Left renal pelvis (tissue), 4 donors: ENCODE measurements around the gene ST3GAL3. TPM values are rescaled to one million over a fixed set of nuclear protein-coding genes. Genes with fewer than 3 reads are reported as not detected.

Experiments
- DNase-seq, 4 donors: peaks; one replicate each; pipeline ENCODE4 v3.0.0-alpha.2; 2013; ENCODE audit warnings: low read depth in 4 of 4, low spot score in 3 of 4
- polyA plus RNA-seq, 4 donors: library from polyadenylated mRNA; unstranded; fragments of 120-200 nt; gene quantifications; one replicate each; pipeline ENCODE4 v1.2.1, GENCODE V29; 2013; ENCODE audit not compliant: insufficient read length in 4 of 4

Gene ST3GAL3
- polyA plus RNA-seq, 4 donors, result 19.8 to 28.7 (median 23.0) TPM

- no peak for DNase-seq
Measured at GRCh38 chr1:43975249-43975961, 268.1 kb downstream of the ST3GAL3 start.

GRCh38 chr1:43976045-43976444, 268.7 kb downstream of the ST3GAL3 start:
- no peak for DNase-seq

- no peak for DNase-seq
Measured at GRCh38 chr1:43976890-43977289, 269.6 kb downstream of the ST3GAL3 start.

- DNase-seq, result no peak
Measured at GRCh38 chr1:43977376-43978263, 270.3 kb downstream of the ST3GAL3 start.

- DNase-seq, result no peak
Measured at GRCh38 chr1:43978264-43978550, 270.9 kb downstream of the ST3GAL3 start.

- no peak for DNase-seq
Measured at GRCh38 chr1:43978551-43979260, 271.4 kb downstream of the ST3GAL3 start, which contains the start of gene B4GALT2. TSS of gene B4GALT2 (plus strand) at chr1:43979210. CDS start at chr1:43981161, 1,951 bp downstream.

GRCh38 chr1:43979261-43979527, 271.9 kb downstream of the ST3GAL3 start:
- no peak for DNase-seq

- DNase-seq, result no peak
Measured at GRCh38 chr1:43979528-43980254, 272.4 kb downstream of the ST3GAL3 start.

- no peak for DNase-seq
Measured at GRCh38 chr1:43980255-43981134, 273.2 kb downstream of the ST3GAL3 start.

Other genes with a start within 250 kb of the ST3GAL3 start
- gene PTPRF, start 176.7 kb upstream of the ST3GAL3 start, polyA plus RNA-seq, result 100 to 1,000 TPM; 100 to 253 (median 200) TPM
- 10 to 100 TPM; 48.3 to 54.8 (median 53.4) TPM for gene KDM4A, start 57.4 kb upstream of the ST3GAL3 start, polyA plus RNA-seq
- gene ARTN, start 226.3 kb downstream of the ST3GAL3 start, polyA plus RNA-seq, result 1 to 10 TPM; 1.1 to 2.8 (median 2.0) TPM
- gene IPO13, start 239.4 kb downstream of the ST3GAL3 start, polyA plus RNA-seq, result 10 to 100 TPM; 23.4 to 46.2 (median 36.1) TPM